GM19239 (cell line): ENCODE results near the gene TJP1.
"Not testable (repeated sequence)": the region's sequence is repeated elsewhere in the genome, so short reads cannot be mapped to it uniquely, and the experiment has no call there.

Experiments
- DNase-seq: peaks from one replicate; pipeline ENCODE4 v3.0.0; 2011; ENCODE audit warnings: low spot score; ENCODE audit not compliant: insufficient read length
- FAIRE-seq: peaks from 2 replicates; lab custom pipeline; 2011; peaks lifted over from hg19 to GRCh38; lab: Jason Lieb, UNC

The TJP1 gene

GRCh38 chr15:29687939-29688505, 134.2 kb downstream of the TJP1 start:
- no peak for FAIRE-seq
- DNase-seq: no peak

DNA sequence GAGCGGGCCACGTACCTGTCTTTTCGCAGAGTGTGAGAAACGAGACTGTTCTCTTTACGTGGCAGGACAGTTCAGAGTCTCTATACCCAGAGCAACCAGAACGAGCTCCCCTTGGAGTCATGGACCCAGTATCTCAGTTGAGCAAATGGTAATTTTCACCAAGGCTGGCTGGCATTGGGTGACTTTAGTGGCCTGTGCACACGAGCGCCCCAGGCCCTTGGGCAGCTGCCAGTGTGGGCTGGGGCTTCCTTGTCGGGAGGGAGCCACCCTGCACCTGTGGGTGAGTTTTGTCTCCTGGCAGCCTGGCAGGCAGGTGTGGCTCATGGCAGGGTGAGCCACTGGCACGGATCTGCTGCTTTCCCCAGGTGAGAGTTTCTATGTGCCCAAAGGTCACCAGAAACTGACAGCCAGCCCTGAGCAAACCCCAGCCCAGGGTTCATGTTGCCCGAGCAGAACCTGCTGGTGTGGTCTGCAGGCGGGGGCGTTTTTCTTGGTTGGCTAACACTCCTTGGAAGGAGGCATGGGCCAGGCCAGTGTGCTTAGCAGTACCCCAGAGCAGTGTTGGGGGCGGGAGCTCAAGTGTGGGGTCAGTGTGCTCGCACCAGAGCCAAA, 135.0 kb downstream of the TJP1 start:
- DNase-seq (no peak), FAIRE-seq (no peak)

DNA sequence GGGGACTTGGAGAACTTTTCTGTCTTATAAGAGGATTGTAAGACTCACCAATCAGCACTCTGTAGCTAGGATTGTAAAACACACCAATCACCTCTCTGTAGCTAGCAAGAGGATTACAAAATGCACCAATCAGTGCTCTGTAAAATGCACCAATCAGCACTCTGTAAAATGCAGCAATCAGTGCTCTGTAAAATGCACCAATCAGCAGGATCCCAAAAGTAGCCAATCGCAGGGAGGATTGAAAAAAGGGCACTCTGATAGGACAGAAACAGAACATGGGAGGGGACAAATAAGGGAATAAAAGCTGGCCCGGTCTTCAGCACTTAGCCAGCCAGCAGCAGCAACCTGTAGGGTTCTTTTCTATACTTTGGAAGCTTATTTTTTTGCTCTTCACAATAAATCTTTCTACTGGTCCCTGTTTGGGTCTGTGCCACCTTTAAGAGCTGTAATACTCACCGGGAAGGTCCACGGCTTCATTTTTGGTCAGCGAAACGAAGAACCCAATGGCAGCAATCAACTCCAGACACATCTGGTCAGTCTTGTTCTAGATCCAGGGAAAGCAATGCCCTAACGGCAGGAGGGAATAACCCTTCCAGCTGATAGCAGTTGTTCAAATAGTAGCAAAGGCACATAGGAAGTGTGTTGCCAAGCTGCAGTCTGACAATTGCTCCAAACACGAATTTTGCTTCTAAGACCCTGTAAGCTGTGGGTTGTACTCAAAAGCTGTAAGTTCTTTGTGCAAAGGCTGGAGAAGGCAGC, 135.6 kb downstream of the TJP1 start:
- no peak for FAIRE-seq
- DNase-seq: no peak

DNA sequence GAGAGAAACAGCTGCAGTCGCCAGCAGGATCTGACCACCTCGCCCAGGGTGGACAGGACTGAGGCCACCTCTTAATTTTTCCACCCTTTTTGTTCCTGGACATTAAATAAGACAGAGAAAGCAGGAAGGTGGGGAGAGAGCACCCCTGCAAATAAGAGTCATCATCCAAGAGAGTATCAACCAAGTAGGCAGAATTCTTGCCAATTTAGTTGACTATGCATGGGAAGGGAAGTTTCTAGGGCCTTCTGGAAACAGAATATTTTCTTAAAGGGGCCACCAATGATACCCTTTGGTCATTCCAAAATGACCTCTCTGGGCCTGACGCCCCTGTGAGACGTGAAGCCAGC, 136.2 kb downstream of the TJP1 start:
- FAIRE-seq: no peak

GRCh38 chr15:29685156-29686078, 136.9 kb downstream of the TJP1 start:
- DNase-seq (no peak), FAIRE-seq (no peak)

More for the DNA sequence above, 136.2 kb downstream of the TJP1 start:
- no peak for DNase-seq

DNA sequence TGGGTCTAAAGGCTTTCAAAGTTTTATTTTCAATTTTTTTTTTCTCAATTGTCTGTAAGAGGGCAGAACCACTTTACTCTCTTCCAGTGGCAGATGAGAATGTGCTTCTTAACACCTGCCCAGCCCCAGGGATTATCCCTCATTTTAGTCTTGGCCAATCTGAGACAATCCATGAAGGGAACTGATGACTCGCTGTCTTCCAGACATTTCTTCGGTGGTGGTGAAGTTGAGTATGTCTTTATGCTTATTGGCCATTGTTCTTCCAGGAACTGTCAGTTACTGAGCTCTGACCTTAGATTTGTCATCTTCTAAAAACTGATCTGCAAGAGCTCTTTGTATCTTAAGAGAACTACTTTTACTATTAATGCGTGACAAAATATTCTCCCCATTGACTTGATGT, 139.5 kb downstream of the TJP1 start:
- FAIRE-seq (no peak), DNase-seq (no peak)

GRCh38 chr15:29682361-29682760, 139.9 kb downstream of the TJP1 start:
- no peak for DNase-seq

GRCh38 chr15:29681946-29682345, 140.3 kb downstream of the TJP1 start:
- DNase-seq (no peak), FAIRE-seq (no peak)

More at GRCh38 chr15:29682361-29682760, 139.9 kb downstream of the TJP1 start:
- FAIRE-seq: no peak

- DNase-seq: no peak
- FAIRE-seq: no peak
Measured at GRCh38 chr15:29681166-29681845, 141.0 kb downstream of the TJP1 start.

- DNase-seq: no peak
- no peak for FAIRE-seq
Measured at GRCh38 chr15:29680465-29681165, 141.7 kb downstream of the TJP1 start.

DNA sequence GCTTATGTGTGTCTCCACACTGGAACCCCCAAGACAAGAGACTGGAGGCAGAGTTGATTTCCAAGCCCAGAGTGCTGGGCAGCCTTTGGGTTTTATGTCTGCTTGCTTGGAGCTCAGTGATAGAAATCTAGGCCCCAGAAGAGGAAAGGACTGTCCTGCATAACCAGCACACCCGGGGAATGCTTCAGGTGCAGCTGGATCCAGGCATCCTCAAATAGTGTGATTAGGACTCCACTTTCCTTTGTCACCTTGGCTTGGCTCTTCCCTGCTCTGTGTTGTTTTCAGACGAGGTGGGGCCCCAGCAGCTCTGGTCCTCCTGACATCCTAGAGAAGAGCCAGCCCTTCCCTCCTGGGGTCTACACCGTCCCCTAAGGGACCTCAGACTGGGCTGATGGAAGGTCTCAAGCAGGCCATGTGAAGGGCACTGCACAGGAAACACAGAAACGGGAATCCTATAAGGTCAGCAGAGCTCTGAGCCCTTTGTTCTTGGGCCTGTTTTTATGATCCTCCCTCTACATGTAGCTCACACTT, 143.7 kb downstream of the TJP1 start:
- DNase-seq (no peak), FAIRE-seq (no peak)

DNA sequence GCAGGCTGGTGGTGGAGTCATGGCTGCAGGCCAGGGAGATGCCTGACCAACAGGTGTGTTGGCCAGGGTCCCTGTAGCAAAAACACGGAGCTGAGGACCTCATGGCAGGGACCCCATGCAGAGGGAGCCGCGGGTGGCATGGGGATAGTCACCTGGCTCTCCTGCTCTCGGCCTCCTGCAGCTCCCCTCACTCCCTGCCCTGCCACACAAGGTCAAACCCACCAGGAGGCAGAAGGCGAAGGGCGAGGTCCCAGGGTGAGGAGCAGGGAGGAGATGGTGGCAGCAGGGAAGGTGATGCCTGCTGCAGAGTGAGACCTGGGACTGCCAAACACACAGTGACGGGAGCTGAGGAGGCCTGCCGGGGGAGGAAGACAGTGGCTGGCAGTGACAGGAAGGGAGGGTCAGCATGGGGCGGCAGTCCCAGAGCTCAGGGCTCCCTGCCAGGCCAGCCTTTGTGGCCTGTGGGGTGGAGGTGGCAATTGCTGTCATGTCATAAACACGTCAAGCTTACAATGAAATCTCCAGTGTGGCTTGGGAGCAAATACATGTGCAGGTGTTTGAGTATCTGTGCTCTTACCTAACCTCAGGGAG, 144.3 kb downstream of the TJP1 start:
- FAIRE-seq (no peak), DNase-seq (no peak)

DNA sequence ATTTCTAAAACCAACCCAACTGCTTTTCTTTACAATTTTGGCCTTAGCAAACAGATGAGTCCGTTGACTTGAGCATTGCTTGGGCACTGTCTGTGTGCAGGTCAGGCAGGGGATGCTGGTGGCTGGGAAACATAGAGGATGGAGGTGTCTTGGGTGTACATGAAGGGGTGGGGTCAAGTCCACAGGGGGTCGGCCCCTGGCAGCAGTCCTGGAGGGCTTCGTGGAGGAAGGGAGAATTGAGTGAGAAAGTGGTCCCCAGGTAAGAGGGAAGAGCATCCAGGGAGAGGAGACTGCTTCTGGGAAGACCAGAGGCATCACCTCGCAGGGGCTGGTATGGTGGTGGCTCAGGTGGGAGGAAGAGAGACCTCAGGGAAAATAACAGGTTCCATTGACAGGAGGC, 144.8 kb downstream of the TJP1 start:
- DNase-seq (no peak), FAIRE-seq (no peak)

DNA sequence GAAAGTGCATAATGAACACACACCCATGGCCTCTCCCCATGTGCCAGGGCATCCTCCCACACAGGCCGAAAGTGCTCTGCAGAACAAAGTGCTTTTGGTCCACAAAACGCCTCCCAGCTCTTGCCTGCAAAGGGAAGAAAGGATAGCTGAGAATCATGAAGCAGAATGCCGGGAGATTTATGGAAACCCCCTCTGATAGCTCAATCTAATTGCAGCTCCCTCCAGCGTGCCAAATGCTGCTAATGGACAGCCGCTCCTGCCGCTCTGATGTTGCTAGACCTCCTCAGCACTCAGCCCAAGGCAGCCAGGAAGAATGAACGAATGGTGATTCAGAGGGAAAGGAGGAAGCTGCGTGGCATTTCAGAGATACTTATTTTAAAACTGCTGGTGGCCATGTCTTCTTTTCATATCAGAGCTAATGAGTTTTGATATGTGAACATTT, 145.3 kb downstream of the TJP1 start:
- DNase-seq: no peak
- no peak for FAIRE-seq

GRCh38 chr15:29676374-29676960, 145.8 kb downstream of the TJP1 start:
- not testable (repeated sequence) for DNase-seq, FAIRE-seq

GRCh38 chr15:29675791-29676301, 146.4 kb downstream of the TJP1 start:
- no peak for FAIRE-seq
- DNase-seq: no peak

DNA sequence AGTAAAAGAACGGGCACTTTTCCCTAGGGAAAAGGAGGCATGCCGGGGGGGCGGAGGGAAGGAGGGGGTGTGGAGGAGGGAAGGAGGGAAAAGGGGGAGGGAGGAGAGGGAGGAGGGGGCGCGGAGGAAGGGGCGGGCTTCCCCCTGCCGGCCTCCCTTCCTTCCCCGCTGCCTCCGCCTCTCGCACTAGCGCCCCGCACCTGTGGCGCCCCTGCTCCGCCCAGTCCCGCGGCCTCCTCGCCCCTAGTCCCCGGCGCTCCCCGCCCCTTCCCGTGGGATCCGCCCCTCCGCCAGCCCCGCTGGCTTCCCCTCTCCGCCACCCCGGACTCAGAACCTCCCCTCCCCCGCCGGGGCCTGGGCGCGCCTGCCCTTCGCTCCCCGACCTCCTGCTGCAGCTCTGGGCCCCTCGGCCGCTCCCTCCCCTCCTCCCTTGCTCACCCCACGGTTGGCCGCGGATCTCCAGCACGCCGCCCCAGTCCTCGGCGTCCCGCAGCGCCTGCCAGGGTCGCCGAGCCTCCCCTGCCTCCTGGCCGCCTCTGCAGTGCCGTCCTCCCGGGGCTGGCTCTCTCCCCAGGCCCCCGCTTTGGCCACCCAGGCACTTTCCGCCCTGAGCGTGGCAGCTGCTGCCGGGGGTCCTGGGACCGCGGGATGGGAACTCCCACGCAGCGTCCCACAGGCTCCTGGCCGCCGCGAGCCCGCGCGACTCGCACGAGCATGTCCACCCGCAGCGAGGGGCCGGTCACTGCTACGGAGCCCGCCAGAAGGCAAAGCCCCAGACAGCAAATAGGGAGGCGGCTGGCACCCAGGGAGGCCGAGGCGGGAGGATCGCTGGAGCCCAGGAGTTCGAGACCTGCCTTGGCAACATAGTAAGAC, 147.4 kb downstream of the TJP1 start:
- FAIRE-seq (no peak), DNase-seq (no peak)
